Endothelial cell of umbilical vein (primary cell): ENCODE data around the gene PRRC2C. TPM values are rescaled to one million over a fixed set of nuclear protein-coding genes. Genes with fewer than 3 reads are reported as not detected.

Experiments
- BruUV-seq: library from RNA; stranded (reverse); fragments of 400-500 nt; replicated peaks from 2 replicates; lab custom pipeline; 2021; lab: Mats Ljungman, UMichigan
- CTCF ChIA-PET: fragments of 300-600, 350-600 bp; sonication (Branson Sonifier 250); formaldehyde crosslinking; loops from one replicate; lab custom pipeline; 2021; ENCODE audit warnings: antibody characterized with exemption, inconsistent platforms; lab: Charles Lee
- POLR2A ChIA-PET: fragments of 300-600, 350-600 bp; sonication (Branson Sonifier 250); formaldehyde crosslinking; loops from one replicate; lab custom pipeline; 2021; ENCODE audit warnings: antibody characterized with exemption, inconsistent platforms; lab: Charles Lee
- DNase-seq: peaks from one replicate; pipeline ENCODE4 v3.0.0-alpha.2; 2011; ENCODE audit warnings: low read depth, low spot score
- FAIRE-seq: peaks from 2 replicates; lab custom pipeline; 2011; peaks lifted over from hg19 to GRCh38; lab: Jason Lieb, UNC
- H2AFZ ChIP-seq: 2 replicates; pipeline ENCODE4 v1.6.0; 2012; ENCODE audit warnings: low read depth, low read length, control low read depth, inconsistent platforms
- H3K27ac ChIP-seq: 2 replicates; pipeline ENCODE4 v1.5.1; 2011; ENCODE audit warnings: low read depth, mild to moderate bottlenecking, control low read depth, low read length, moderate library complexity; ENCODE audit not compliant: insufficient read depth
- H3K27me3 ChIP-seq, 2 experiments: 2 replicates each; pipeline versions ENCODE4 v1.6.0 to v1.6.1; 2011; ENCODE audit warnings: low read length in 2 of 2, mixed read lengths in 1 of 2; ENCODE audit not compliant: control insufficient read depth in 2 of 2, insufficient read depth in 2 of 2
- H3K36me3 ChIP-seq, 2 experiments: 2 replicates in 1 of 2; 3 replicates in 1 of 2; pipeline ENCODE4 v1.5.1; 2011; ENCODE audit warnings: low read length in 2 of 2, mild to moderate bottlenecking in 1 of 2, moderate library complexity in 1 of 2; ENCODE audit not compliant: control insufficient read depth in 2 of 2, insufficient read depth in 2 of 2; ENCODE audit errors: extremely low read depth in 1 of 2
- H3K4me1 ChIP-seq: 3 replicates; pipeline ENCODE4 v1.5.1; 2011; ENCODE audit warnings: mild to moderate bottlenecking, low read length; ENCODE audit not compliant: control insufficient read depth, insufficient read depth; ENCODE audit errors: extremely low read depth
- H3K4me2 ChIP-seq: 2 replicates; pipeline ENCODE4 v1.6.1; 2011; ENCODE audit warnings: low read length, control low read depth, mixed read lengths; ENCODE audit not compliant: insufficient read depth
- H3K4me3 ChIP-seq, 3 experiments: fragments of 200-600 bp in 1 of 3; sonication (generic), shearing (Covaris generic) in 1 of 3; replicated peaks in 1 of 3; 2 replicates each; pipeline ENCODE4 v1.5.1; 2011 to 2016; ENCODE audit warnings: control low read depth in 3 of 3, low read length in 3 of 3, mild to moderate bottlenecking in 2 of 3, inconsistent platforms in 1 of 3, low read depth in 1 of 3, moderate library complexity in 1 of 3; ENCODE audit not compliant: insufficient read depth in 1 of 3
- H3K79me2 ChIP-seq: 2 replicates; pipeline ENCODE4 v1.6.0; 2012; ENCODE audit warnings: low read length, inconsistent platforms; ENCODE audit not compliant: control insufficient read depth, insufficient read depth
- H3K9ac ChIP-seq: replicated peaks from 2 replicates; pipeline ENCODE3; 2011; ENCODE audit warnings: low read length, control low read depth; ENCODE audit not compliant: insufficient read depth; ENCODE audit errors: extremely low read depth
- H3K9me1 ChIP-seq: replicated peaks from 3 replicates; pipeline ENCODE4 v1.6.0; 2011; ENCODE audit warnings: mild to moderate bottlenecking, low read length; ENCODE audit not compliant: control insufficient read depth, insufficient read depth; ENCODE audit errors: extremely low read depth
- H3K9me3 ChIP-seq: replicated peaks from 2 replicates; pipeline ENCODE4 v1.5.1; 2012; ENCODE audit warnings: low read length, inconsistent platforms; ENCODE audit not compliant: control insufficient read depth, insufficient read depth
- H4K20me1 ChIP-seq: replicated peaks from 2 replicates; pipeline ENCODE3; 2011; ENCODE audit warnings: mild to moderate bottlenecking, low read length; ENCODE audit not compliant: control insufficient read depth, insufficient read depth; ENCODE audit errors: extremely low read depth
- CTCF ChIP-seq, 2 donors: IDR thresholded peaks; 1 replicate in 1 of 2; 2 replicates in 1 of 2; pipeline ENCODE4 v1.5.1; 2011; ENCODE audit warnings: low read length in 2 of 2, mild to moderate bottlenecking in 2 of 2, moderate library complexity in 2 of 2, control low read depth in 1 of 2, inconsistent platforms in 1 of 2, low read depth in 1 of 2; ENCODE audit not compliant: insufficient read depth in 1 of 2; ENCODE audit errors: extremely low read depth in 1 of 2
- EZH2 ChIP-seq: IDR thresholded peaks from 2 replicates; pipeline ENCODE4 v1.6.1; 2012; ENCODE audit warnings: borderline replicate concordance, low read depth, mild to moderate bottlenecking, moderate library complexity, low read length, inconsistent platforms; ENCODE audit not compliant: severe bottlenecking
- FOS ChIP-seq: IDR thresholded peaks from 2 replicates; pipeline ENCODE4 v1.6.1; 2011; ENCODE audit warnings: mild to moderate bottlenecking, low read length, moderate library complexity, borderline replicate concordance; ENCODE audit not compliant: insufficient read depth
- GATA2 ChIP-seq: IDR thresholded peaks from 2 replicates; pipeline ENCODE4 v1.7.0; 2011; ENCODE audit warnings: low read depth, mild to moderate bottlenecking, moderate library complexity, mixed read lengths, low read length; ENCODE audit not compliant: insufficient read length, insufficient read depth
- JUN ChIP-seq: IDR thresholded peaks from 2 replicates; pipeline ENCODE4 v1.6.1; 2011; ENCODE audit warnings: borderline replicate concordance, low read depth; ENCODE audit not compliant: insufficient read length, insufficient read depth
- MYC ChIP-seq: IDR thresholded peaks from one replicate; pipeline ENCODE4 v1.6.1; 2011; ENCODE audit warnings: mild to moderate bottlenecking, low read depth, low read length
- POLR2A ChIP-seq: IDR thresholded peaks from 2 replicates; pipeline ENCODE4 v1.6.1; 2012; ENCODE audit warnings: low read depth, mild to moderate bottlenecking, control low read depth, low read length
- POLR2AphosphoS5 ChIP-seq: IDR thresholded peaks from 2 replicates; pipeline ENCODE4 v1.6.1; 2012; ENCODE audit warnings: low read depth, mild to moderate bottlenecking, control low read depth, low read length, moderate library complexity; ENCODE audit not compliant: insufficient read depth
- dilution Hi-C: fragments of 300-500 bp; cut with MboI; formaldehyde crosslinking; loops from one replicate; pipeline ENCODE4 v1.15.0; 2019; ENCODE audit warnings: low sequenced_read_pairs; ENCODE audit not compliant: extremely low pct_ligation_motif_present
- intact Hi-C: fragments of 100-400 bp; cut with micrococcal nuclease; formaldehyde crosslinking; loops from one replicate; pipeline ENCODE4 v1.10.0; 2022
- polyA plus RNA-seq, 4 experiments: library from polyadenylated mRNA; depleted of rRNA in 3 of 4; stranded (reverse) in 3 of 4; unstranded in 1 of 4; fragments of >200 nt; gene quantifications; 2 replicates each; pipeline versions ENCODE4 v1.2.1 to v1.2.3, GENCODE V29; 2011 to 2012; ENCODE audit warnings: missing spikeins in 1 of 4
- total RNA-seq: library from RNA; stranded (reverse); gene quantifications from 2 replicates; pipeline ENCODE4 v1.2.3, GENCODE V29; 2021
- TF ChIP-seq, protein P1 (sequence below): IDR thresholded peaks from 2 replicates; pipeline ENCODE4 v1.6.1; 2011; ENCODE audit not compliant: insufficient read depth, insufficient read length

The PRRC2C gene
- total and polyA plus RNA-seq, 2 donors (not counting 3 experiments of a cell fraction or from before 2014, with no cell fraction given), result 65.7 to 199 TPM

DNA sequence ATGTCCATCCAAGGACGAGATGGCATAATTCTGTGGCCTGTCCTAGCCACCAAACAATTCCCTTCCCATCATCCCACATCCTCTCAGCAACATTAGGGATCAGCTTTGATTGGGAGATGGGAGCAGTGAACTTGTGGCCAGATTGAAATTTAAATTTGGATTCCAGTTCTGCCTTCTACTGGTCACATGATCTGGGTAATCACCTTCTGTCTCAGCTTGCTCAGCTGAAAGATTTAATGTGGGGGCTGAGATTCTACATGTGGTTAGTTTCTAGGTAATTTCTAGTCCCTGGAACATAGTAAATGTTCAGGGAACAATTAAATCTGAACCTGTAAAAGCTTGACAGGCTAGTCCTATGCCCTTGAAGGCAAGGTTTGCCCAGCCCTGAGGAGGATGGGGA, 139.9 kb downstream of the PRRC2C start:
- Histone ChIP-seq H2AFZ (no peak overlapping the region), H3K4me1 (no peaks in the 10 kb centered on the region), H3K4me2 (no peak overlapping the region), H3K9me1 (no peaks in the 10 kb centered on the region), H3K27ac (no peak overlapping the region), H3K79me2 (no peaks in the 10 kb centered on the region), H3K27me3 (peaks cover 4 to 5% of the 10 kb centered on the region in 2 experiments), H4K20me1 (no peaks in the 10 kb centered on the region), H3K36me3 (no peaks in the 10 kb centered on the region), H3K4me3 (no peak overlapping the region), H3K9ac (no peak overlapping the region), H3K9me3 (no peaks in the 10 kb centered on the region)
- ChIA-PET POLR2A (no interaction called here), CTCF (interaction anchor here (4.4 kb wide), 1 partner anchor 20 kb away, joined by 21 read pairs; no protein-coding TSS in a partner anchor)
- intact Hi-C loops (no loop called here), dilution Hi-C loops (loop anchor here (25.0 kb wide), 1 partner anchor 362 kb away; no protein-coding TSS in a partner anchor)
- no TSS peak for BruUV-seq
- DNase-seq (no peak), FAIRE-seq (no peak)
- TF ChIP-seq GATA2 (no peak), EZH2 (no peak), MYC (no peak), JUN (no peak), POLR2A (no peak), FOS (no peak), CTCF (IDR thresholded peaks at IDR 0.05; ENCODE audit: extremely low read depth in 1 of 2, insufficient read depth in 1 of 2, low read depth in 1 of 2, low read length in 2 of 2) (no peak), POLR2AphosphoS5 (no peak)
- TF ChIP-seq, protein P1, sequence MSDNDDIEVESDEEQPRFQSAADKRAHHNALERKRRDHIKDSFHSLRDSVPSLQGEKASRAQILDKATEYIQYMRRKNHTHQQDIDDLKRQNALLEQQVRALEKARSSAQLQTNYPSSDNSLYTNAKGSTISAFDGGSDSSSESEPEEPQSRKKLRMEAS, result no peak
